GM21360 (cell line): ENCODE data around the gene LSMEM2.
"Not testable (repeated sequence)": the region's sequence is repeated elsewhere in the genome, so short reads cannot be mapped to it uniquely, and the experiment has no call there.

Experiments
- ATAC-seq: cut with Tn5 transposase; IDR thresholded peaks from one replicate; pipeline ENCODE4 v1.9.1; 2021; ENCODE audit warnings: mild to moderate bottlenecking, moderate library complexity; ENCODE audit not compliant: unreplicated experiment

The LSMEM2 gene

GRCh38 chr3:50275996-50276761 lies 2.7 kb upstream of the LSMEM2 start:
- no peak for ATAC-seq

DNA sequence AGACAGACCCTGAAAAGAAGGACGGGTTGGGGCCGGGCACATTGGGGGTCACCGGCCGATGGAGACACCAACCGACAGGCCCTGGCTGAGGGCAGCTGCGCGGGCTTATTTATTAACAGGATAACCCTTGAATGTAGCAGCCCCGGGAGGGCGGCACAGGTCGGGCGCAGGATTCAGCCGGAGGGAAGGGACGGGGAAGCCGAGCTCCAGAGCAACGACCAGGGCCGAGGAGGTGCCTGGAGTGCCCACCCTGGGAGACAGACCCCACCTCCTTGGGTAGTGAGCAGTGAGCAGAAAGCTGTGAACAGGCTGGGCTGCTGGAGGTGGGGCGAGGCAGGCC lies 2.2 kb upstream of the LSMEM2 start:
- no peak for ATAC-seq

DNA sequence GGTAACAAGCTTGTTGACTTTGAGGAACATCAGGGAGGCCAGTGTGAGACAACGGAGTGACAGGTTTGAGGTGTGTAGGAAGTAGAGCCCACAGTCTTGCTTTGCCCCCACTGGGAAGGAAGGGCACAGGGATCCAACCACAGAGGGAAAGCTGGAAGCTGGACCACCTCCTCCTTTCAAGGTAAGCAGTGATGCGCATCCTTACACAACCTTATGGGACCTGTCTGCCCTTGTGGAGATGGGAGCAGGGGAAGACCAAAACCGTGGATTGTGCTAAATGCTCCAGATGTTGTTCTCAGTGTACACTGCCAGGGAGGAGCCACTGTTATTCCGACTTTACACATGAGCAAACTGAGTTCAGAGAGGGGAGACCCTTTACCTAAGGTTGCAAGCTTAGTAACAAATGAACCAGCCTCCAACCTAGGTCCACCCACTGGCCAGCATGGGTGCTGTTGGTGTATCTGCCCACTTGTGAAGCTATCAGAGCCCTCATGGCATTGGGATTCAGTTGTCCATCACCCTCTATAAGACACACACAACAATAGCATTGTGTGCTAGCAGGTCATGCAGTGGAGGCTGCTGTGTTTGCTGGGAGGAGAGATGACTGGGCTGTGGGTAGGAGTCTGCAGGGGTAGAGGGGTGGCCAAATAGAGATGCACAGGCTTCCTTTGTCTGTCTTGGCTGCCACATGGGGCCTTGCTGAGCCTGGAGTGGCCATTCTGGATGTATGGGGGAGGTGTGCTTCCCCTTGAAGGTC lies 586 bp upstream of the LSMEM2 start:
- no peak for ATAC-seq

GRCh38 chr3:50279255-50280016 lies 549 bp downstream of the LSMEM2 start:
- ATAC-seq, result no peak

GRCh38 chr3:50284121-50284520 lies 5.2 kb downstream of the LSMEM2 start:
- not testable (repeated sequence) for ATAC-seq

GRCh38 chr3:50286322-50287227 lies 7.7 kb downstream of the LSMEM2 start:
- no peak for ATAC-seq

DNA sequence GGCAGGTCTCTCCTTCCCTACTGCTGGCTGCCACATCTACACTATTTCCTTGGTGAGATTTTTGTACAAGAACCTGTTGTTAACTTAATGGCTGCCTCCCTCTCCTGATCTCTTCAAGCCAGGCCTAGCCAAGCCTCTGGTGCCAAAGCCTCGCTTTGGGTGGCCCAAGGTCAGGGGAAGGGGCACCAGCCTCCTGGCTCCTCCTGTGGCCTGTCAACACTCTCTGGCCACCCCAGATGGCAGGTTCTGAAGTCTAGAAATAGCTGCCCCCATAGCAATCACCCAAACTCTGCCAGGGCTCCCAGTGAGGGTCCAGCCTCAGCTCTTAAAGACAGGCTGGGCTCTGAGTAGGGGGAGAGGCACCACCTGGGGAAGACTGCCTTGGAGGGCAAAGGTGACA lies 8.4 kb downstream of the LSMEM2 start:
- no peak for ATAC-seq

DNA sequence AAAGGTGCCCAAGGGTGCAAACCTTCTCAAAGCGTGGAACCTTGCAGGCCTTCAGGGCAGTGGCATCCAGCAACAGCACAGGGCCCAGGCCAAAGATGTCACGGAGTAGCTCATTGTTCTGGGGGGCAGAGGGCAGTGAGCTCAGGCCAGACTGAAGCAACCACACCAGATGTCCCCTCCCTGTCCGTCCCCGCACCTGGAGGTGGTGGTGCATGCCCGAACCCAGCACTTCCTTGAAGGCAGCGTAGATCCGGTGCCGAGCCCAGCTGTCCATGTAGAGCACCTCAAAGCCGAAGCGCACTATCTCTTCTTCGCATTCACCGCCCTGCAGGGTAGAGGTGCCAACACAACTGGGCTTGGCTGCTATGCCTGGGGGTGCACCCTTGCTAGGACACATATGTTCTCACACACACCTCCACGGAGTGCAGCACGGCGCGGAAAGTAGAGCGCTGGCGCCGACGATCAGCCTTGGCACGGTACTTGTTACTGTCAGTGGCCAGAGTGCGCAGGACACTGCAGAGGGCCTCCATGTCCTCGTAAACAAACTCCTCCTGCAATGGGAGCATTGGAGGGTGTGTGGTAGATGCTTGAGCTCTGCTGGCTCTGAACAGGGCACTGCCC lies 9.6 kb downstream of the LSMEM2 start:
- ATAC-seq, result no peak

DNA sequence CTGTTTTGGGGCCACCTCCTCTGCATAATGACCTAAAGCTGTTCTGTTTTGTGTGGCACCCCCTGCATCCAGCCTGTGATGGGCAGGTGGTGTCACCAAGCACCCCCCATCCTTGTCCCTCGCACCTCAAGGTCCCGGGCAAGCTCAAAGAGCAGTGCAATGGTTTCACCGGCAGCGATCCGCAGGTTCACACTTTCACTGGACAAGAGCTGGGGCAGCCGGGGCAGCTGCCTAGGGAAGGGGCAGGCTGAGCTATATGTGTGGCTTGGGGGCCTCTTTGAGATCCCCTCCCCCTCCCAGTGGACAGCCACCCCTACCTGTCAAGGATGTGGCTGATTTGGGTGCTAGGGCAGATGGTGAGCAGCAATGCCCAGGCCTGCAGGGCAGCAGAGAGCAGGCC lies 10.2 kb downstream of the LSMEM2 start:
- no peak for ATAC-seq

DNA sequence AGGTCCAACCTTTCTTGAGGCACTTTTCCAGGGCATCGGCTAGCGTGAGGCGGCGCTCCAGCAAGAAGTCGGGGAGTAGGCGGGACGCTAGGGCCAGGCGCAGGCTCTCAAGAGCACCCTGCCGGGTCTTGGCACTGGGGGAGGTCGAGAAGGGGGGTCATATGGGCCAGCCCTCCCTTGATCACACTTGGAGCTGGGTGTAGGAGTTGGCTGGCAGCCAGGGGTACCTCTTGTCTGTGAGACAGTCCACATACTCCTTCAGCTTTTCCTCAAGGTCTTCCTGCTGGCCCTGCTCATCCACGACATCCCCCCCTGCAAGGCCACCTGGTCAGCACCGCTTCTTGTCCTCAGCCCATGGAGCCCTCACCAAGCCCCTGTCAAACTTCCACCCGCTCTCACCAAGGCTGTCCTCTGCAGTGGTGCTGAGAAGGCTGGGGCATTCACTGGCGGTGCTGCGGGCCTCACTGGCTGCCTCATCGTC lies 11.3 kb downstream of the LSMEM2 start:
- ATAC-seq, result no peak

DNA sequence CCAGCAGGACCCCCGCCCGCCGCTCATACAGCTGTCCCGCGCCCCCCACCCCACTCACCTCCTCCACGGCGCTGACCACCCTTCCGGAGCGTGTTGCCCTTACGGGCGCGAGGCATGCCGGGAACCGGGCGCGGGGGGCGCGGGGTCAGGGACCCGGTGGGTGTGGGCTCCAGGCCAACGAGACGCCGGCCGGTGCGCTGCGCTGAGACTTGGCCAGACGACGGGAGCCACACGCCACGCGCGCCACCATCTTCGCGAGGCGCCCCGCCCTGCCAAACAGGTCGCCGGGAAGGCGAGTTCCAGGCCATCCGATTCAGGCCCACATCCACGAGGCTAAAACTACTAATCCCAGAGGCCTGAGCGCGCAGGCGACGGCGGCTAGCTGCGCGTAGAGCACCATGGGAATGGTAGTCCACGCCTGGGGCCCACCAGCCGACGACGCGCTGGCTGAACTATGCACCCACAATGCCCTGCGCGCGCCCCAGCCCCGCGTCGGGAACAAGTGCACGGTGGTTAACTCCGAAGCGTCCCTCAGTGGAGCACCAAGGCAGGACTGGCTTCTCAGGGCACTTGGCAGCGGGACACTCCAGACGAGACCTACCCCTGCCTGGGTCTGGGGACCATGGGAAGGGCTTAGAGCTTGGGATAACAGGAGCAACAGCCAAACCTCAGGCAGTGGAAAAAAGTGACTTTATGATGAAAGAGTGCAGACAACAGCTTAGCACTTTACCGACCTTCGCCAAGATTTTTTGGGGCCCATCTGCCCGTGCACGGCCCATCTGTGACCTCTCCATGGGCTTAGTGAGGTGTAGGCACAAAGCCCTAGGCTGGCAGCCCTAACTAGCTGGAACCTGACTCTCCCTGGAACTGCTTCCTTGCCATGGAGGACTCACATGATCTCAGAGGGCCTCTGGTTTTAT lies 13.5 kb downstream of the LSMEM2 start, which contains the start of gene IFRD2:
IFRD2 (minus strand) TSS at position 271 of the 920 bp plus-strand sequence; CDS start at position 116, 155 bp downstream.
- ATAC-seq, result peak; percentile 90

DNA sequence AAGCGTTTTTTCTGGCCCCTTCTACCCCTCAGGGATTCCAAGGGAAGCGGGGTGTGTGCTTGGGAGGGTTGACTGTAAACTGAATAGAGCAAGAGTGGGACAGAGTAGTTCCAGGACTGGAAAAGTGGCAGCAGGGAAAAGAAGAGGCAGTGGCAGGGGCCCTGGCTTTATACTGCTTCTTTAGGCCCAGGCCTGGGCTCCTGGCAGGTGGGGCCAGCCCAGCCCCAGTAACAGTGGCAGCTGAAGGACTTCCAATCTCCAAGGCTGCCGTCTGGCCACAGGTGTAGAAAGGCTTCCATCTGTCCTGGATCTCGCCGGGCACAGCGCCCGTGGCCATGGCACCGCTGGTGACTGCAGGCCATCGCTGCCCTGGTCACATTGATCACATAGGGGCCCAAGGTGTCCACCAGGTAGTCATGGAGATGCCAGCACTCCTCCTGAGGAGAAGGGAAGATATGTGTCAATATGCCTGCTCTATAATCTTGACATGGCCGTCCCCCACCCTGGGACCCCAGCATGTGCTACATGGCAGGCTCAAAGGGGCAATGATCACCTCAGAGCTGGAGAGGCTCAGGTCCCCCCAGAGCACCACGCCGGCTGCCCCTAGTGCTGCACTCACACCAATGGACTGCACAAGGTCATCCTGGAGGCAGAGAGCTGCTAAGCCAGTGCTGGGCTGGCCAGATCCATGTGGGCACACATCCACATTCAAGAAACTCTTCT lies 14.4 kb downstream of the LSMEM2 start:
- ATAC-seq, result no peak

DNA sequence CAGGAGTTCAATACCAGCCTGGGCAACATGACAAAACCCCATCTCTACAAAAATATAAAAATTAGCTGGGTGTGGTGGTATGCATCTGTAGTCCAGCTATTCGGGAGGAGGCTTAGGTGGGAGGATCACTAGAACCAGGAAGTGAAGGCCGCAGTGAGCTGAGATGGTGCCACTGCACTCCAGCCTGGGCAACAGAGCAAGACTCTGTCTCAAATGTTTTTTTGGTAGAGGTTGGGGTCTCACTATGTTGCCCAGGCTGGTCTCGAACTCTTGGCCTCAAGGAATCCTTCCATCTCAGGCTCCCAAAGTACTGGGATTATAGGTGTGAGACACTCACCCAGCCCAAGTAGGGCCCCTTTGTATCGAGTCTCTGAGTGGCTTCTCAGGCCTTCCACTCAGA lies 15.2 kb downstream of the LSMEM2 start:
- no peak for ATAC-seq

DNA sequence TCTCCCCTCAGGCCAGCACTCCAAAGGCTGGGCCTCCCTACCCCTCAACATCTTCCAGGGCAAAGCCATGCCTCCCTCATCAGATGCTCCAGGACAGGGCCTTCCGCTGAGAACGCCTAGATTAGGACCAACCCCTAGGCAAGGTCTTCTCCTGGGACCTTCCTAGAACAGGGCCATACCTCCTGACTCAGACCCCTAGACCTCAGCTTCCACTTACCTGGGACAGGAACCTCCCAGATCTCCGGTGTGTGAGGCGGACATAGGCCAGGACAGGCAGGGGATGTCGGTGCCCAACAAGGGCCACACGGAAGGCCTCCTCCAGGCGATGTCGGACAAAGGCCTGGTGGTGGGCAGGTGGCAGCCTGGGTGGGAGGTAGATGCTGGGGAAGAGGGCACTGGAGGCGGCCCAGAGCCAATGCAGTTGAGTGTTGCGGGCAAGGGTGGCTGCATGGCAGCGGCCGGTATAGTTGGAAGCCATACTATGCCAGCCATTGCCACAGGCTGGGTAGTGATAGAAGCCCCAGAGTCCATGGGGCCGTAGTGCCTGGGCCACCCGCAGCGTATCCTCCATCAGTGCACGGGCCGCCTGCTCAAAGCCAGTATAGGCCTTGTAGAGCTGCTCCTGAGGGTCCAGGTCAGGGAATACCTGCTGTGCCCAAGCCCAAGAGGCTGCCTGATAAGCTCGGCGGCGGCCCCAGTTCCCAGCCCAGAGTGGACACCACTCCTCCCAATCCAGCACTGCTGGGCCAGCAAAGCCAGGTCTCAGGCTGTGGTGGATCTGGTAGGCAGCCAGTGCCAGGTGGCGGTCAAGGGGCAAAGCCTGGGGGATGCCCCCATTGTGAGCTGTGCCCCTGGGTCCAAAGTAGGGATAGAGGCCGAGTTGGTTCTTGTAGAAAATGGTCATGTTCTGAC lies 15.9 kb downstream of the LSMEM2 start:
- ATAC-seq, result no peak

DNA sequence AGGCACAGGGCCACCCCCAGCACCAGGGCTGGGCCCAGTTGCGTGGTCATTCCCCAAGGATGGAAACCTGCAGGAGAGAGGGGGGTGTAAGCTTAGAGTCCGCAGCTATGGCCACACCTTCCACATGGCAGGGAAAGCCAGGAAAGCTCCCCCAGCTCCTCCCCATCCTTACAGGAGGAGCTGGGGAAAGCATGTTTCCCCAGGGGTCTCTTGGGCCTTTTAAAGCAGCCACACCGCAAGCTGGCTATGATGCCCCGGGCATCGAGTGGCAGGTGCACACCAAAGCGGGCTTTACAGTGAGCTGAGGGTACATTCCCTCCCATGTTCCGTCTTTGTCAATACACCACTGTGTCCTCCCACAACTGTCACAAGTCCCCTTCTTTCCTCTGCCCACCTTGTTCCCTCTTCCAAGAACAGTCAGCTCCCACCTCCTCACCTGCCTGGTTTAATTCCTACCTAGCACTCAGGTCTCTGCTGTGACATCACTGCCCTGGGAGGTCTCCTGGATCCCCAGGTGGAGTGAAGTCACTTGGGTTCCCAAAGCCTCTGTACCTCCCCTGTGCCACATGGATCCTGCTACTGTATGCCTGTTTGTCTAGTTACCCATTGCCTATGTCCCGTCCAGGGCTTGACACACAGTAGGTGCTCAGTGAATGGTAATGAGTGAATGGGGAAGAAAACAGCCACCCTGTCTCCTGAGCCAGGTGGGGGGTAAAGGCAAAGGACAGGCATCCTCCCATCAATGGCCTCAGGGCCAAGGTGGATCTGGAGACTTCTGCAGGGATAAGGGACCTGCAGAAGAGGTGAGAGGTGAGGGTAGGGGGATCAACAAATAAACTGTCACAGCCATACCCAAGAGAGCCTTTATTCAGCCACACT lies 16.9 kb downstream of the LSMEM2 start:
- ATAC-seq, result no peak

DNA sequence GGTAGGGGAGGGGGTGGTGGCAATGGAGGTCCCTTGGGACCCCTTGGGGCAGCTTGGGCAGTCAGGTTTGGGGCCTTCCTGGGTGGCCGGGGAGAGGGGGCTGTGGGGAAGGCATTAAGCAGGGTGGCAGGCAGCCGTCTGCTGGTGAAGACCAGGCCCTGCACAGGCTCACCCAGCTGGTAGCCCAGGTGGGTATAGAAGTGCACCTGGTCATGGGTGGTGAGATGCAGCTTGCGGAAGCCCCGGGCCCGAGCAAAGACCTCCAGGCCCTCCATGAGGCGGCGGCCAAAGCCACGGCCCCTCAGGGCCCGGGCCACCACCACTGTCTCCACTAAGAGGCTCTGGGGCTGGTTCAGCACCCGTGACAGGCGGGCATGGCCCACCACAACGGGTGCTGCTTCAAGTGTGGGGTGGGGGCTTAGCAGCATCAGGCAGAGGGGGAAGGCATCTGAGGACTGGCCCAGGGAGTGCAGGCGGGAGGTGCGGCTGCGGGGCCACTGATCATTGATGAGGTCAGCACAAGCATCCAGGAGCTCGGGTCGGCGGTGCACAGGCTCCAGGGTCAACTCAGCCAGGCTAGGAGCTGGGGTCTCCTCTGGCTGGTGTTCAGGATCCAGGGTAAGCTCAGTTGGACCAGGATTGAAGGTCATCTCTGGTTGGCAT lies 18.0 kb downstream of the LSMEM2 start:
- no peak for ATAC-seq
